ENCODE results near the gene VAPB. TPM values are rescaled to one million over a fixed set of nuclear protein-coding genes. Genes with fewer than 3 reads are reported as not detected.

The VAPB gene
- total RNA-seq, 1 donor from 2014 or later: 47.6 TPM

- no peak for DNase-seq (ENCODE audit: extremely low spot score, unreplicated experiment)
- Mint-ChIP-seq H3K4me3 (ENCODE audit: unreplicated experiment) (no peak overlapping the region), H3K27ac (ENCODE audit: unreplicated experiment) (no peak overlapping the region), H3K9me3 (ENCODE audit: unreplicated experiment) (no peaks in the 10 kb centered on the region), H3K36me3 (ENCODE audit: unreplicated experiment) (peaks cover 34% of the 10 kb centered on the region), H3K4me1 (ENCODE audit: unreplicated experiment) (no peaks in the 10 kb centered on the region), H3K27me3 (ENCODE audit: unreplicated experiment) (no peaks in the 10 kb centered on the region)
- peak; percentile 67 for TF ChIP-seq CTCF (IDR thresholded peaks at IDR 0.05)
Measured at GRCh38 chr20:58447511-58448391, 58.7 kb downstream of the VAPB start.

GRCh38 chr20:58448958-58449357 lies 59.9 kb downstream of the VAPB start:
- no peak for DNase-seq (ENCODE audit: extremely low spot score, unreplicated experiment)
- Mint-ChIP-seq H3K9me3 (ENCODE audit: unreplicated experiment) (peaks cover 2% of the 10 kb centered on the region), H3K27ac (ENCODE audit: unreplicated experiment) (no peak overlapping the region), H3K27me3 (ENCODE audit: unreplicated experiment) (no peaks in the 10 kb centered on the region), H3K36me3 (ENCODE audit: unreplicated experiment) (peaks cover 30% of the 10 kb centered on the region), H3K4me1 (ENCODE audit: unreplicated experiment) (no peaks in the 10 kb centered on the region), H3K4me3 (ENCODE audit: unreplicated experiment) (no peak overlapping the region)
- TF ChIP-seq CTCF (IDR thresholded peaks at IDR 0.05): no peak

- peaks cover 10% of the 10 kb centered on the region for H3K9me3 Mint-ChIP-seq (ENCODE audit: unreplicated experiment)
- no peaks in the 10 kb centered on the region for H3K4me1 Mint-ChIP-seq (ENCODE audit: unreplicated experiment)
- DNase-seq (ENCODE audit: extremely low spot score, unreplicated experiment): no peak
- no peak overlapping the region for H3K27ac Mint-ChIP-seq (ENCODE audit: unreplicated experiment)
- no peak for TF ChIP-seq CTCF (IDR thresholded peaks at IDR 0.05)
- no peaks in the 10 kb centered on the region for H3K27me3 Mint-ChIP-seq (ENCODE audit: unreplicated experiment)
- no peak overlapping the region for H3K4me3 Mint-ChIP-seq (ENCODE audit: unreplicated experiment)
- H3K36me3 Mint-ChIP-seq (ENCODE audit: unreplicated experiment): peaks cover 30% of the 10 kb centered on the region
Measured at GRCh38 chr20:58449681-58450221, 60.7 kb downstream of the VAPB start.

GRCh38 chr20:58450254-58450653 lies 61.2 kb downstream of the VAPB start:
- H3K27ac Mint-ChIP-seq (ENCODE audit: unreplicated experiment): no peak overlapping the region
- H3K36me3 Mint-ChIP-seq (ENCODE audit: unreplicated experiment): peaks cover 28% of the 10 kb centered on the region
- TF ChIP-seq CTCF (IDR thresholded peaks at IDR 0.05): no peak
- no peaks in the 10 kb centered on the region for H3K27me3 Mint-ChIP-seq (ENCODE audit: unreplicated experiment)
- no peak overlapping the region for H3K4me3 Mint-ChIP-seq (ENCODE audit: unreplicated experiment)
- H3K9me3 Mint-ChIP-seq (ENCODE audit: unreplicated experiment): peaks cover 12% of the 10 kb centered on the region
- no peak for DNase-seq (ENCODE audit: extremely low spot score, unreplicated experiment)
- H3K4me1 Mint-ChIP-seq (ENCODE audit: unreplicated experiment): no peaks in the 10 kb centered on the region

GRCh38 chr20:58452667-58453255 lies 63.7 kb downstream of the VAPB start:
- no peak overlapping the region for H3K4me3 Mint-ChIP-seq (ENCODE audit: unreplicated experiment)
- no peaks in the 10 kb centered on the region for H3K4me1 Mint-ChIP-seq (ENCODE audit: unreplicated experiment)
- H3K27me3 Mint-ChIP-seq (ENCODE audit: unreplicated experiment): no peaks in the 10 kb centered on the region
- H3K27ac Mint-ChIP-seq (ENCODE audit: unreplicated experiment): no peak overlapping the region
- peaks cover 25% of the 10 kb centered on the region for H3K36me3 Mint-ChIP-seq (ENCODE audit: unreplicated experiment)
- no peak for TF ChIP-seq CTCF (IDR thresholded peaks at IDR 0.05)
- DNase-seq (ENCODE audit: extremely low spot score, unreplicated experiment): no peak
- peaks cover 12% of the 10 kb centered on the region for H3K9me3 Mint-ChIP-seq (ENCODE audit: unreplicated experiment)

All from osteocyte (in vitro differentiated cells).